Psoas muscle (tissue), 8 donors: ENCODE results near the gene PCSK5. TPM values are rescaled to one million over a fixed set of nuclear protein-coding genes. Genes with fewer than 3 reads are reported as not detected.

ENCODE experiments used
- ATAC-seq, 4 donors: fragments of 200-7000 bp; cut with Tn5 transposase; one replicate each; pipeline ENCODE4 v1.9.1; 2020; ENCODE audit warnings: moderate library complexity in 3 of 4, mild to moderate bottlenecking in 2 of 4
- DNase-seq, 2 donors: peaks; one replicate each; pipeline ENCODE4 v3.0.0-alpha.2; 2020
- H3K27ac ChIP-seq: fragments of 200-600 bp; one replicate; pipeline ENCODE4 v1.8.0; 2022
- H3K27me3 ChIP-seq, 3 donors: fragments of 200-600 bp in 1 of 3; one replicate each; pipeline versions ENCODE4 v1.6.1 to v1.8.0; 2013 to 2022; ENCODE audit warnings: low read length in 2 of 3, mild to moderate bottlenecking in 2 of 3, moderate library complexity in 1 of 3; ENCODE audit not compliant: insufficient read depth in 3 of 3
- H3K36me3 ChIP-seq, 2 donors: fragments of 200-600 bp in 1 of 2; one replicate each; pipeline versions ENCODE4 v1.6.1 to v1.8.0; 2013 to 2022; ENCODE audit warnings: low read depth in 1 of 2, mild to moderate bottlenecking in 1 of 2, moderate library complexity in 1 of 2; ENCODE audit not compliant: insufficient read depth in 1 of 2
- H3K4me1 ChIP-seq: fragments of 200-600 bp; one replicate; pipeline ENCODE4 v1.8.0; 2022
- H3K4me3 ChIP-seq: fragments of 200-600 bp; one replicate; pipeline ENCODE4 v1.8.0; 2022; ENCODE audit warnings: mild to moderate bottlenecking
- H3K9me3 ChIP-seq: fragments of 200-600 bp; one replicate; pipeline ENCODE4 v1.8.0; 2022
- WGBS, 3 donors: extraction: QIAGEN DNeasy Blood & Tissue Kit; methylation state at CpG; one replicate each; pipeline versions ENCODE4 v1.1.6 to v1.1.7; 2013; 5-methylcytosine and 5-hydroxymethylcytosine counted together
- intact Hi-C, 2 donors: fragments of 100-400 bp; cut with DNase I; formaldehyde crosslinking; loops; one replicate each; pipeline versions ENCODE4 v1.11.0 to v1.14.2; 2022
- polyA plus RNA-seq, 3 donors: library from polyadenylated mRNA; stranded (reverse); fragments of 200-250 nt; gene quantifications; one replicate each; pipeline ENCODE4 v1.2.3, GENCODE V29; 2013
- total RNA-seq, 4 donors: library from RNA; stranded (reverse); fragmentation: NEBNext Ultra II Directional in 2 of 4; extraction: Animal tissue kit (Norgen Biotek cat#: 25700) in 2 of 4; gene quantifications; one replicate each; pipeline versions ENCODE4 v1.2.1 to v1.2.4, GENCODE V29; 2021 to 2023
- TF ChIP-seq, protein P1 (sequence below): fragments of 200-600 bp; IDR thresholded peaks from one replicate; pipeline ENCODE4 v1.8.0; 2022; ENCODE audit warnings: antibody characterized with exemption
- donor health status: healthy with polysubstance abuse.
- donor health status: DM: no; HTN: no; CAD: no; lungs with moderate emphysema.
- donor health status: Bipolar disorder and iron deficiency.
- donor health status: healthy.
- donor health status: DM: yes; HTN: yes; CAD: no.
- donor health status: DM: no; HTN: no; CAD: no.
- donor health status: DM: no; HTN: no; CAD: no.
- donor health status: DM: yes; HTN: yes; CAD: no.

Gene PCSK5
- total and polyA plus RNA-seq, 7 donors = 0.75 to 4.4 (median 2.3) TPM

DNA sequence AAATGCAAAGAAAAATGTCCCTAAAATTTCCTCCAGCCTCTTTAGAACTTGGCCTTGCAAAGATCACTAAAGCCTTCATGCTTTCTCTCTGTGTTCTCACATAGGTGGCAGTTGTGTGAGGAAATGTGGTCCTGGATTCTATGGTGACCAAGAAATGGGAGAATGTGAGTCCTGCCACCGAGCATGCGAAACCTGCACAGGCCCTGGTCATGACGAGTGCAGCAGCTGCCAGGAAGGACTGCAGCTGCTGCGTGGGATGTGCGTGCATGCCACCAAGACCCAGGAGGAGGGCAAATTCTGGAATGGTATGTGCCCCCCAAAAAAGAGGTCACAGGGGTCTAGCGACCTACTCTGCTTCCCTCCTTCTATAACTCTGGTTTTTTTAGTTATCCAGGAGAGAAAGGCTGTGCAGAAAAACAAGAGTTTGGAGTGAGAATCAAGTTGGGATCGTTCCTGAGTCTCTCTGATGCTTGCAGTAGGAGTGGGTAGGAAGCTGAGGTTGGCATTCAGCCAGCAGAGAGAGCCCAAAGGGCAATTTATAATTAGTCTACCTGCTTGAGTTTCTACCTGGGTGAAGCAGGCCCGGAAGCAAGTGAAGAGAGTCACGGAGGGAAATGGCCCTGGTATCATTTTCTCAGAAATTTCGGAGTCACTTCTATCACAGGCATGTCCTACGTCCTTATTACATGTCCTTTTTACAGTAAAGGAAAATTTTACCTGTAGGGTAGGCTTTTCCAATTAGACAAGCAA is 406.3 kb downstream of the PCSK5 start:
- intact Hi-C loops = no loop called here
- H3K27ac ChIP-seq = no peak overlapping the region

DNA sequence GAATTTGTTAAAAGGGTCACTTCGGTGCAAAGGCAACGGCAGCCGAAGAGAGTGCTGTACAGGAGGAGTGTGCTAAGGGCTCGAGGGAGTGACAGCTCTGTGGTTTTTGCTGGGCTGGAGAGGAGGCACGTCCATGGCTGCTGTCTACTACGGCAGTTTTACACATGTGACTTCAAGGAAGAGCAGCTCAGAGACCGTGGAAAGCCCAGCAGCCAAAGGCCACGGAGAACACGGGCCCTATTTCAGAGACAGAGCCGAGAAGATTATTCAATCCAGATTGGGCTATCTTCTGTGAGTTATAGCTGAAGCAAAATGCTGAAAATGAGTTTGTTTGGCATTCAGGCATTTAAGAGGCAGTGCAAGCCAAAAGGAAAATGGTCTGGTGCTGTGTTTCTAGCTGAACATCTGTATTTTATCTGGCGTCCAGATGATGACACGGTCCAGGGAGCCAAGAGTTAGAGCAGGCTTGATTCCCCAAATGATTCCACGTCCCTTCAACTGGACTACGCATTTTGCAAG is 407.3 kb downstream of the PCSK5 start:
- Histone ChIP-seq H3K27ac (no peak overlapping the region), H3K4me1 (no peaks in the 10 kb centered on the region), H3K27me3 (peaks cover 0 to 2% (median 0%) of the 10 kb centered on the region in 3 donors), H3K9me3 (no peaks in the 10 kb centered on the region), H3K36me3 (no peaks in the 10 kb centered on the region), H3K4me3 (no peak overlapping the region)
- 17 to 26% (median 19%) methylated on average over 14 of the region's 14 CpGs for WGBS, 3 donors
- DNase-seq (peak; percentile 33 to 59), ATAC-seq (peak; percentile 43 to 68 (median 54))
- intact Hi-C loops = no loop called here
- TF ChIP-seq, protein P1, sequence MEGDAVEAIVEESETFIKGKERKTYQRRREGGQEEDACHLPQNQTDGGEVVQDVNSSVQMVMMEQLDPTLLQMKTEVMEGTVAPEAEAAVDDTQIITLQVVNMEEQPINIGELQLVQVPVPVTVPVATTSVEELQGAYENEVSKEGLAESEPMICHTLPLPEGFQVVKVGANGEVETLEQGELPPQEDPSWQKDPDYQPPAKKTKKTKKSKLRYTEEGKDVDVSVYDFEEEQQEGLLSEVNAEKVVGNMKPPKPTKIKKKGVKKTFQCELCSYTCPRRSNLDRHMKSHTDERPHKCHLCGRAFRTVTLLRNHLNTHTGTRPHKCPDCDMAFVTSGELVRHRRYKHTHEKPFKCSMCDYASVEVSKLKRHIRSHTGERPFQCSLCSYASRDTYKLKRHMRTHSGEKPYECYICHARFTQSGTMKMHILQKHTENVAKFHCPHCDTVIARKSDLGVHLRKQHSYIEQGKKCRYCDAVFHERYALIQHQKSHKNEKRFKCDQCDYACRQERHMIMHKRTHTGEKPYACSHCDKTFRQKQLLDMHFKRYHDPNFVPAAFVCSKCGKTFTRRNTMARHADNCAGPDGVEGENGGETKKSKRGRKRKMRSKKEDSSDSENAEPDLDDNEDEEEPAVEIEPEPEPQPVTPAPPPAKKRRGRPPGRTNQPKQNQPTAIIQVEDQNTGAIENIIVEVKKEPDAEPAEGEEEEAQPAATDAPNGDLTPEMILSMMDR = no peak

More for the DNA sequence above, 406.3 kb downstream of the PCSK5 start:
- DNase-seq (no peak), ATAC-seq (no peak)
- peaks cover 0 to 2% (median 0%) of the 10 kb centered on the region in 3 donors for H3K27me3 ChIP-seq
- no peaks in the 10 kb centered on the region for H3K9me3 ChIP-seq
- no peak overlapping the region for H3K4me3 ChIP-seq
- H3K4me1 ChIP-seq = no peaks in the 10 kb centered on the region
- WGBS, 3 donors = 60 to 67% (median 61%) methylated on average over 11 of the region's 11 CpGs
- no peaks in the 10 kb centered on the region for H3K36me3 ChIP-seq
- TF ChIP-seq, protein P1 = no peak

DNA sequence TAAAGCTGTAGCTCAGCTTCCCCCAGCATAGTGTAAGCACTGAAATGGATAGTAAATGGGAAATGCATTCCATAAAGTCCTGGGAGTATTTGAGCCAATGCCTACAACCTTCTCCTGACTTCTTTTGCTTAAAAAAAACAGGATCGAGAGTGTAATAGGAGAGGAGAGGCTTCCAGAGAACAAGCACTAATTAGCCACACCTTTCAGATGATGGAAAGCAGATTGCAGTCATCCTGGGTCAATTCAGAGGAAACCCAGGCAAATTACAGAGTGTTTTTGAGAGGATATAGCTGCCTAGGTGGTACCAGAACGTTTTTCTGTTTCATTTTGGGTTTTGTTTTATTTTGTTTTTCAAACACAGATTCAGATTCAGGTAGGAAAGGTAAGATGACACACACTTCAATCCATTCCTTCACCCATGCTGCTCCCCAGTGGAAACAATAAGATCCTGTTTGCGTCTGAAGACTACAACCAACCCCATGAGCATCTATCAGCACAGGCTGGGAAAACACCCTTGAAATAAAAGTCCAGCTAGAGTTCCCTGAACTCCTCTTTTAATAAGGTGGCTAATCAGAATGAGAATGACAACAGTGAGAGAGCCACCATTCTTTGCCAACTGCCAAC is 408.2 kb downstream of the PCSK5 start:
- WGBS, 3 donors = 41 to 44% (median 42%) methylated on average over 3 of the region's 3 CpGs
- no peak for DNase-seq
- H3K9me3 ChIP-seq = no peaks in the 10 kb centered on the region
- no peak overlapping the region for H3K4me3 ChIP-seq
- ATAC-seq = no peak
- H3K36me3 ChIP-seq = no peaks in the 10 kb centered on the region
- H3K27ac ChIP-seq = no peak overlapping the region
- intact Hi-C loops = no loop called here
- no peaks in the 10 kb centered on the region for H3K4me1 ChIP-seq
- TF ChIP-seq, protein P1 = no peak
- peaks cover 0 to 2% (median 0%) of the 10 kb centered on the region in 3 donors for H3K27me3 ChIP-seq

DNA sequence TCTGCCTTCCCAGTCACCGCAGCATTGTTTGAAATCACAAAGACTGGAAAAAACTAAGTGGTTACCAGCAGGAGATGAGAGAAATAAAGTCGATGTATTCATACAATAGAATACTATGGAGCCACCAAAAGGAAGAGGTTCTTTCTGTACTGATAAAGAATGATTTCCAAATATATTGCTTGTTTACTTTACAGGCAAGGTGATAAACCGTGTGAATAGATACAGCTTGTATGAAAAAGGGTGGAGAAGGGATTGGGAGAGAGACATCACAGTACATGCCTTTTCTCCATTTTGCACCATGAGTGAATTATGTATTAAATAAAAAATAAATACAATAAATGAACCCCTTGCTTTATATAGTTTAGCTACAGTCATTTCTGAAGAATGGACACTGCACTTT is 412.1 kb downstream of the PCSK5 start:
- TF ChIP-seq, protein P1 = no peak
- no peak overlapping the region for H3K4me3 ChIP-seq
- H3K36me3 ChIP-seq = no peaks in the 10 kb centered on the region
- intact Hi-C loops = loop anchor here (5.0 to 10.0 kb wide), 4 partner anchors 215 to 1038 kb away; no protein-coding TSS in a partner anchor
- 85 to 91% (median 90%) methylated on average over 3 of the region's 3 CpGs for WGBS, 3 donors
- no peak overlapping the region for H3K27ac ChIP-seq
- no peak for ATAC-seq
- H3K4me1 ChIP-seq = no peaks in the 10 kb centered on the region
- DNase-seq = no peak
- no peaks in the 10 kb centered on the region for H3K9me3 ChIP-seq
- peaks cover 0 to 4% (median 2%) of the 10 kb centered on the region in 3 donors for H3K27me3 ChIP-seq
